ENCODE data around the gene CD99. TPM values are rescaled to one million over a fixed set of nuclear protein-coding genes. Genes with fewer than 3 reads are reported as not detected.

CD99 gene
- total RNA-seq, 1 experiment from 2014 or later: 92.1 TPM

DNA sequence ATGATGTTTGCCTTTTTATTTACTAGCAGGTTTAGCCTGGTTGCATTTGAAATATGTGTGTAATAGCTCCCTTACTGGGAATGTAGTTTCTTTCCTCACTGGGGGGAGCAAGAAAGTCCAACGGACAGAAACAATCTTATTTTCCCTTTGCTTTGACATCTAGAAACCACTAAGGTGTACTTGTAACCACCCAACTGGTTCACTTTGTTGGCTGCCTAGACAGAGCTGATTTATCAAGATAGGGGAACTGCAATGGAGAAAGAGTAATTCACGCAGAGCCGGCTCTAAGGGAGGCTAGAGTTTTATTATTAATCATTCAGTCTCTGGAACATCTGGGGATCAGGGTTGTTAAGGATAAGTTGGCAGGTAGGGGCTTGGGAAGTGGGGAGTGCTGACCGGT lies 91.1 kb downstream of the CD99 start:
- H3K27ac Mint-ChIP-seq: peak overlapping the region; percentile 91 to 99 (median 98)
- TF ChIP-seq, protein P1, sequence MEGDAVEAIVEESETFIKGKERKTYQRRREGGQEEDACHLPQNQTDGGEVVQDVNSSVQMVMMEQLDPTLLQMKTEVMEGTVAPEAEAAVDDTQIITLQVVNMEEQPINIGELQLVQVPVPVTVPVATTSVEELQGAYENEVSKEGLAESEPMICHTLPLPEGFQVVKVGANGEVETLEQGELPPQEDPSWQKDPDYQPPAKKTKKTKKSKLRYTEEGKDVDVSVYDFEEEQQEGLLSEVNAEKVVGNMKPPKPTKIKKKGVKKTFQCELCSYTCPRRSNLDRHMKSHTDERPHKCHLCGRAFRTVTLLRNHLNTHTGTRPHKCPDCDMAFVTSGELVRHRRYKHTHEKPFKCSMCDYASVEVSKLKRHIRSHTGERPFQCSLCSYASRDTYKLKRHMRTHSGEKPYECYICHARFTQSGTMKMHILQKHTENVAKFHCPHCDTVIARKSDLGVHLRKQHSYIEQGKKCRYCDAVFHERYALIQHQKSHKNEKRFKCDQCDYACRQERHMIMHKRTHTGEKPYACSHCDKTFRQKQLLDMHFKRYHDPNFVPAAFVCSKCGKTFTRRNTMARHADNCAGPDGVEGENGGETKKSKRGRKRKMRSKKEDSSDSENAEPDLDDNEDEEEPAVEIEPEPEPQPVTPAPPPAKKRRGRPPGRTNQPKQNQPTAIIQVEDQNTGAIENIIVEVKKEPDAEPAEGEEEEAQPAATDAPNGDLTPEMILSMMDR (conservative IDR thresholded peaks at IDR 0.05): no peak
- H2AK5ac ChIP-seq (ENCODE audit: insufficient read length, low read length): no peak overlapping the region

More for the DNA sequence above, 91.1 kb downstream of the CD99 start:
- no peaks in the 10 kb centered on the region for H3K79me2 ChIP-seq (ENCODE audit: insufficient read depth, low read length)
- no peaks in the 10 kb centered on the region for H3K79me1 ChIP-seq (ENCODE audit: insufficient read depth, low read depth, low read length, poor library complexity, severe bottlenecking)
- no peak overlapping the region for H2BK20ac ChIP-seq (ENCODE audit: low read depth, low read length, poor library complexity, severe bottlenecking)
- no peaks in the 10 kb centered on the region for H3K27me3 ChIP-seq (ENCODE audit: insufficient read depth, low read length)
- no peak overlapping the region for H2BK120ac ChIP-seq (ENCODE audit: low read depth, low read length, poor library complexity, severe bottlenecking)
- H3K9me3 ChIP-seq (ENCODE audit: control insufficient read depth, low read depth, low read length): no peaks in the 10 kb centered on the region
- H3K27me3 Mint-ChIP-seq (ENCODE audit: low read depth): no peaks in the 10 kb centered on the region
- no peak overlapping the region for H4K8ac ChIP-seq (replicated peaks; ENCODE audit: insufficient read length, low read depth, low read length)
- H3K23ac ChIP-seq (ENCODE audit: insufficient read length, low read depth, low read length): no peak overlapping the region
- no peak overlapping the region for H3K56ac ChIP-seq (ENCODE audit: insufficient read length, low read depth, low read length)
- no peak overlapping the region for H3K4ac ChIP-seq (ENCODE audit: low read depth, low read length)
- H2BK12ac ChIP-seq (ENCODE audit: insufficient read length, low read depth, low read length): no peak overlapping the region
- H3K14ac ChIP-seq (ENCODE audit: insufficient read depth, low read length): no peak overlapping the region
- no peak overlapping the region for H4K5ac ChIP-seq (ENCODE audit: insufficient read length, low read depth, low read length)
- no CpG with 5 or more reads among the region's 4 CpGs for WGBS (ENCODE audit: extremely low coverage, insufficient read length, low lambda C conversion rate)
- H3K4me1 Mint-ChIP-seq: peaks cover 56 to 64% of the 10 kb centered on the region in 2 experiments
- peaks cover 0 to 2% (median 0%) of the 10 kb centered on the region in 3 experiments; a peak in 1 of 7 replicates for H3K36me3 Mint-ChIP-seq (ENCODE audit: insufficient read depth in 1 of 3, low read depth in 3 of 3)
- peak overlapping the region; percentile 1 for H3K27ac ChIP-seq (ENCODE audit: insufficient read length, low read depth, low read length)
- no peak overlapping the region for H3K4me2 ChIP-seq (ENCODE audit: insufficient read depth, insufficient read length, low read length)
- H2BK15ac ChIP-seq (ENCODE audit: low read depth, low read length): no peak overlapping the region
- no peak overlapping the region for H2AFZ ChIP-seq (ENCODE audit: low read length)
- peaks cover 4% of the 10 kb centered on the region; the same call in 1 of the 2 replicates for H3K4me1 ChIP-seq (ENCODE audit: insufficient read depth, low read length)
- no peak for DNase-seq
- H3K9ac ChIP-seq (ENCODE audit: extremely low read depth, insufficient read length, low read length): no peak overlapping the region
- no peak overlapping the region for H4K91ac ChIP-seq (ENCODE audit: insufficient read length, low read depth, low read length)
- peak overlapping the region in 1 of 2 experiments; percentile 10; a peak in 2 of 5 replicates for H3K4me3 Mint-ChIP-seq
- no peaks in the 10 kb centered on the region for H3K9me3 Mint-ChIP-seq
- no peaks in the 10 kb centered on the region for H3K23me2 ChIP-seq (ENCODE audit: insufficient read length, low read depth, low read length, poor library complexity, severe bottlenecking)
- H3K18ac ChIP-seq (ENCODE audit: insufficient read length, low read depth, low read length): no peak overlapping the region
- H4K20me1 ChIP-seq (ENCODE audit: control insufficient read depth, insufficient read depth, insufficient read length): no peaks in the 10 kb centered on the region
- H3T11ph ChIP-seq (ENCODE audit: low read length): no peak overlapping the region
- H2BK5ac ChIP-seq (ENCODE audit: insufficient read length, low read length): no peak overlapping the region
